Bone marrow (tissue), 2 donors: ENCODE data around the gene IFNA2.
"Not testable (repeated sequence)": the region's sequence is repeated elsewhere in the genome, so short reads cannot be mapped to it uniquely, and the experiment has no call there.

Experiments used
- DNase-seq, 2 donors: peaks; one replicate each; lab custom pipeline; 2025; lab: John Stamatoyannopoulos, UW

Gene IFNA2

DNA sequence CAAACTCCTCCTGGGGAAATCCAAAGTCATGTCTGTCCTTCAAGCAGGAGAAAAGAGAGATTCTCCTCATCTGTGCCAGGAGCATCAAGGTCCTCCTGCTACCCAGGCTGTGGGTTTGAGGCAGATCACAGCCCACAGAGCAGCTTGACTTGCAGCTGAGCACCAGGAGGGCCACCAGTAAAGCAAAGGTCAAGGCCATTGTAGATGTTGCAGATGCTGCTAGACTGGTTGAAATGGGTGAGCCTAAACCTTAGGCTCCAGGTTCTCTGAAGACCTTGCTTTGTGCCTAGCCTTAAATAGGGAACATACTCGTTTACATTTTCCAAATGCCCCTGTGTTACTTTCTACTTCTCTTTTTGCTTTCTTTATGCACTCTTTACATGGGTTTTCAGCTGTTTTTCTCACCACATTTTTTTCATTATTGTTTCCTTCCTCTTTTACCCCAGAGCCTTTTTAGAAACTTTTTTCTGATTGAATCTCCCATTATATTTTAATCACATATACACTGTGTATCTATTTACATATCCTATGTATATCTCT lies at the start of gene IFNA2:
Gene IFNA2, minus strand, starts transcription at position 268 of the 540 bp plus-strand sequence. Its CDS starts 69 bp downstream, at position 199.
- peak in 1 of 2 donors; percentile 75 for DNase-seq

DNA sequence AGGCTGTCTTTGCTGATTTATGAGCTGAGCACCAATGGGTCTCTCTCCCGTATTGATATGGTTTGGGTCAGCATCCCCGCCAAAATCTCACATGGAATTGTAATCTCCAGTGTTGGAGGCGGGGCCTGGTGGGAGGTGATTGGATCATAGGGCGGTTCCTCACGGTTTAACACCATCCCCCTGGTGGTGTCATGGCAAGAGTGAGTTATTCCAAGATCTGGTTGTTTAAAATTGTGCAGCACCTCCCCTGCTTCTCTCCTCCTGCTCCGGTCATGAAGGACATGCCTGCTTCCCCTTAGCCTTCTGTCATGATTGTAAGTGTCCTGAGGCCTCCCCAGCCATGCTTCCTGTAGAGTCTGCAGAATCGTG lies 49.8 kb upstream of the IFNA2 start:
- not testable (repeated sequence) for DNase-seq

DNA sequence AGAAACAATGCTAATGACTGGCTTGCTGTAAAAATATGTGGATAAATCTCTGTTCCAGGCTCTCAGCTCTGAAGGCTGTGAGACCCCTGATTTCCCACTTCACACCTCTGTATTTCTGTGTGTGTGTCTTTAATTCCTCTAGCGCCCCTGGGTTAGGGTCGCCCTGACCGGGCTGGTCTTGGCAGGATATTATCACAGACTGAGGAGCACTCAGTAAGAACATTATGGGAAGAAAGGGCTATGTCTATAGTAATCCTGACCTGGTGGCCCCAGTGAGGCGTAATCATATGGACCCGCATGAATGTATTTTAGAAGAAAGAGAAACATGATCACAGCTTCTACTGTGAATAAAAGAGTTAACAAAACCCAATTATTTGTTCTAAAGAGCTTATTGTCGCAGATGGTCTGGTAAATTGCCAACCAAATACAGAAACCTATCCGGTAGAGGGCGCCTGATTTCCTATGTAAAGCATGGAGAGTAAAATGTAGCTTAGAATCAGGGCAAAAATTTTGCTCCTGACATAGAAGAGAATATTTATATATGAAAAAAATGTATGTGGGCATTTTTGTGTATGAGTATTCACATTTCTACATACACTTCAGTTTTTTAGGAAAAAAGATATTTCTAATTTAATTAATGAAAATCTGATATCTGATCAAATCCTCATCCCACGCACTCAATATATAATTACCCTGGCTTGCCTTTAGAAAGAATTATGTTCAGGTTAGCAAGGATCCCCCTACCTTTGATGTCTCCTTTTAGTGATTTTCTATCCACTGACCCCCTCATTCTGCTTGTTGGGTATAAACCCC lies 49.2 kb upstream of the IFNA2 start:
- DNase-seq = no peak

DNA sequence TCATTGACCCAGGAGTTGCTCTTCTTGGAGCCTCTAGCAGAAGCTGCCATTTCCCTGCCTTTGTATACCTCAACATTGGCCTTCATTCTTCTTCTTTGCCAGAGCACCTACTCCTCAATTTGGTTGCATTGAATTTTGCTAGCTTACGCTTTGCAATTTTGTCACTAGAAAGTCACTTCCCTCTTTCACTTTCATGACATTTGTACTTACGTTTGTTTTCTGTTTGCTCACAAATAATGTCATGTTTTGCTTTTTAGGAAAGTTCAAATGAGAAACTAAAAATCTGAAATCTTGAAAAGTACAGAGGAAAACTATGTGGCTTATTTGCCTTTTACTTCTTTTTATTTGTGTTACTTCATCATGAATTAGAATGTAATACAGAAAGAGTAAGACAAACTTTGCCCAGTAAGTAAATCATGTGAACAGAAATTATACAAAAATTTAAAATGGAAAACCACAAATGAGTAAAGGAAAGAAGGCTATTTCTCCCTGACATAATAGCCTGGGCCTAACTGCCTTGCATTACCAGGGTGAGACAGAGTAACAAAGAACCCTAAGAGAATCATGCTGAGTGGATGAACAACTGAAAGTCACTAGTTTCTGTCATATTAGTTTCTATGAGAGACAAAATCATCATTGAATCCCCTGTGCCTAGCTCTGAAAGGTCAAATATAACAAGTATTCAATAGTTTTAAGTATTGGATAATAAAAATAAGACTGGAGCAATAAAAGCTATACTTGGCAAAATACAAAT lies 47.7 kb upstream of the IFNA2 start:
- DNase-seq = no peak

DNA sequence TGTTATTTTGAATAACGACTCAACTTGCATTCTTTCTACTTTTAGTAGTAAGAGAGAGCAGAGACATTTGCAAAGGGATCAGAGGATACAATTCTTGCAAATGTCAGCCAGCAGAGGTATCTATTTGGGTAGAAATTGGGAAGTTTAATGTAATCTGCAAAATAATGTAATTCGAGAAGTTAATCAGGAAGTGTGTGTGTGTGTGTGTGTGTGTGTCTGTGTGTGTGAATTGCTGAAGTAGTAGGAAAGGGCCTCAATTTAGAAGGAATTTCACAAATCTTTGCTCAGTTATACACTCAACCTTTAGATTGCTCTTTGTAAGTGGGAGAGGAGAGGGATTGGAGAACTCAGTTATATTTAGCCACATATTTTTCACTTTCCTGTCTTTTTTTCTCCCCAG lies 44.0 kb upstream of the IFNA2 start:
- DNase-seq = no peak

DNA sequence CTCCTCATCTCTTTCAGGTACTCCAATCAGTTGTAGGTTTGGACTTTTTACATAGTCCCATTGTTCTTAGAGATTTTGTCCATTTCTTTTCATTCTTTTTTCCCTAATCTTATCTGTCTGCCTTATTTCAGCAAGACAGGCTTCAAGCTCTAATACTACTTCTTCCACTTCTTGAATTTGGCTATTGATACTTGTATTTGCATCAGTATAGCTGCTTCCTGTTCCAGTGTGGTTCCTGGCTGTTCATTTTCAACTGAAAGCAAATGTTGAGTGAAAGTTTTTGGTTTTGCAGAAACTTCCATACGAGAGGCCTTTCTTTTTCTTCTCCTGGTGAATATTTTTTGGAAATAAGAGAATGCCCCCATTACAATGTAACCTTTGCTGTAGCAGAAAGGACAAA lies 43.0 kb upstream of the IFNA2 start:
- DNase-seq = no peak

DNA sequence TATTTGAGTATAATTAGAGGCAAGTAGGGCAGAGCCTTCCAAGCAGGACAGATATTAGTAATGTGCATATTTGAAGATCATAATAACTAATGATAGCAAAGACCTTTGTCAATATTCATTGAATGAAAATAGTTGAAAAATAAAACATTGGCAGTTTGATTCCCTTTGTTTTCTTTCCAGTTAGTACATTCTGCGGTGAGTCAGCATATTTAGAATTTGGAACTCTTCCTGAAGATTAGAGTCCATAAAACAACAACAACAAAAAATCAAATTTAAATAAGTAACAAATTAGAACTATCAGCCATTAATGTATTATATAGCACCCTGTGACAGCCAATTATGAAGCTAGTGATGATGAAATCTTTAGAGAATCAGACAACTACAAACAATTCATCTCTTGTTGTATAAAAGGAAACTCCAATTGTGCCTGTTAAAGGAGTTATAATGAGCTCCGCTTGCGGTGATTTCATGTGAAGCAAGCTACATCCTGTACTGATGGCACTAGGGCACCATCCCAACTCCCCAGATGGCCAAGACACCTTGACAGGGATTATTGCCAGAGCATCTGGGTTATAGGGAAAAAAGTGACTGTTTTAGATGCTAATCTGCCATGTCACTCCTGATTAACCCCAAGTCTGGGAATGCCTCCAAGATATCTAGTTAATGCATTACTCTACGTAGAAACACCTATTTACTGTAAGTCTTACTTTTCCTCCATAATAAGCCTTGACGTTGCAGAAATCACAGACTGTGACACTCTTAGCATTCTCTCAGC lies 30.5 kb upstream of the IFNA2 start:
- no peak for DNase-seq

DNA sequence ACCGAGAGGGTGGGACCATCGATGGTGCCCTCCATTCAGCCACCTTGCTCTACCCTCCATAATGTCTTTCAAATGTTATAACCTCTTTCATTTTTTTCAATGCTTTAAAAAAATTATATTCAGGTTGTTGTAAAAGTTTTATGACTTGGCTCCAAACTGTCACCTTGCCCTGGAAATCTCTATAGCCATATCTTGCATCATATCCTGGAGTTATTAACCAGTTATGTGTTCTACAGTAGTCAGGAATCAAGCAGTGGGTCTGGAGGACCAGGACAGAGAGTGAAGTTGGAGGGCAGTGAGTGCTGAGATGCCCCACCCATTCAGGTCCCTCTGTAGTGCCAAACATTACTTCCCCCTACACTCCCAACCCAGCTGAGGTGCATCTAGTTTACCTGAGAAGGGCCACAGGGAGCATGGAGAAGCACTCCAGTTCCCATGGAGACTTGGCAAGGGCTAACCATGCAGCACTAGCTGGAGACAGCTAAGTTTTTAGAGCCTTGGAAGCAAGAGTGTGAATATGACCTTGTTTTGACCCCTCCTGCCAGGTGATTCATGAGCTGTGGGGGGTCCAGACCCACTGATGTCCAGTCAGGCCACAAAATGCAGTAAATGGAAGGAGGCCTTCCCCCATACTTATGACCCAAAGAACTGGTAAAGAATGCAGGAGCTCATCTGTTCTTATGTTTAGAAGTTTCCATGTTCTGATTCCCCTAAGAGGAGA lies 29.2 kb upstream of the IFNA2 start:
- no peak for DNase-seq

DNA sequence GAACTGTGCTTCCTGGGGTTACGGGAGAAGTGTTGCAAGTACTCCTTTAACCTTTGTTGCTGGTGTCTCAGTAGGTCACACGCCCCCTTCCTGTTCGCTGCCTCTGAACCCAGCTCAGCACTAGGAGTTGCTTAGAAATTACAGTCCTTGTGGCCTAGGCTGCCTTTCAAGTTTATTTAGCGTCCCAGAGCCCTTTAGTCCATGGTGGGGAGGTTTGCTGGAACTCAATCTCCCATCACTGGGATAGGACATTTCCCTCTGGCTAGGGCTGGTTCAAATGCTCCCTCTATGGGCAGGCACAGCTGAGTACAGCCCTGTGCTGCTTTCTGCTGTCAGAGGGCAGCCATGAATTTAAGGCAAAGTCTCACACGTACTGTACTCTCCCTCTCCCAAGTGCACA lies 28.4 kb upstream of the IFNA2 start:
- DNase-seq = no peak

DNA sequence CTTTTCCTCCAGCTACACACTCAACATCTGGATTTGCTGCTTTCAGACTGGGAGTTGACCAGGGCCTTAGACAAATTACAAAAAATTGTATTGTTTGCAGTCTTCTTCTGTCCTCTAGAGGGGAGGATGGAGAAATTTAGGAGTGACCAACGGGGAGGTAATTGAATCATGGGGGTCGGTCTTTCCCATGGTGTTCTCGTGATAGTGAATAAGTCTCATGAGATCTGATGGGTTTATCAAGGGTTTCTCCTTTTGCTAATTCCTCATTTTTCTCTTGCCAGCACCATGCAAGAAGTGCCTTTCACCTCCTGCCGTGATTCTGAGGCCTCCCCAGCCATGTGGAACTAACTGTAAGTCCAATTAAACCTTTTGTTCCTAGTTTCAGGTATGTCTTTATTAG lies 28.0 kb upstream of the IFNA2 start:
- DNase-seq = no peak

DNA sequence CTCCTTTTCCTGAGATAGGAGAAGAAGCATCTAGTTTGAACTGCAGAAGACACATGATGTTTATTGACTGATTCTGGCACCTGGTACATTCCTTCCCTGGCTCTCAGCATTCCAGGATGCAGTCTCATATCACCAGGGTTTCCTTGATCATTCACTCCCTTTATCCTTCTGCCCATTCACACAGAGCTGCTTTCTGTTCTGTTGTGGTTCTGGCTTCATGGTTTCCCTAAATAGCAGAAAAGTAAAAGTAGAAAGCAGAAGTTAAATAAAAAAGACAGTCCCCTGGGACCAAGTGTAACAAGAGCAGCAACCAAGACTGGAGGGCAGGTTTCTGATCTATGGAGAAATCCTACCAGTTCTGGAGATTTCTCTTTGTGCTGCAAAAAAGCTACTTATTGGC lies 26.9 kb upstream of the IFNA2 start:
- DNase-seq = peak in 1 of 2 donors; percentile 27

DNA sequence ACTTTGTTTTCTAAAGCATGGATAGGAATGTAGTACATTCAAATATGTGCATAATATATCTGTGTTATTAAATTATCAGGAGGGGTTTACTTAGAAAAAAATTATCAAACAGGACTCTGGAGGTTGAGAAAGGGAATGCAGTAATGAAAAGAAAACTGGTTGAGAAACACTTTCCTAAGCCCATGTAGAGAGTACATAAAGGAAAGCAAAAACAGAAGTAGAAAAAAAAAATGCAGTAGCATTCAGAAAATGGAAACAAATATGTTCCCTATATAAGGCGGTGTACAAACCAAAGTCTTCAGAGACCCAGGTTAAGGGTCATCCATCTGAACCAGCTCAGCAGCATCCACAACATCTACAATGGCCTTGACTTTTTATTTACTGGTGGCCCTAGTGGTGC lies 23.6 kb upstream of the IFNA2 start, which contains the start of gene IFNA8:
Gene IFNA8, plus strand, starts transcription at position 301 of the 400 bp plus-strand sequence. Its CDS starts 60 bp downstream, at position 361.
- DNase-seq = no peak

DNA sequence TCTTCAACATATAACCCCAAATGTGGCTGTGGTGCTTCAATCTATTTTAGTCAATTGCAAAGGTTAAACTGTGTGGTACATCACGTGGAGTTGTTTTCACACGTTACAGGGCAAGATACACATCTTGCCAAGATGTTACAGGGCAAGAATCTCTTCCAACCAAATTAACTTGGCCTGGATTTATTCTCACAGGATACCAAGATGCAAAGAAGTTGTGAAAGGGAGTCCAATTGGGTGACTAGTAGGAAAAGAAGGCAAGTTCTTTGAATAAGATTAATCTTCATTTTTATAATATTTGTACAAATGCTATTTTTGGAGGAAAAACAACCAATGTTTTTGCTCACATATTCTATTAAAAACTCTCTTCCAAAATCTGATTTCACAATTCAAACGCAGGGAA lies 18.9 kb upstream of the IFNA2 start:
- DNase-seq = no peak

DNA sequence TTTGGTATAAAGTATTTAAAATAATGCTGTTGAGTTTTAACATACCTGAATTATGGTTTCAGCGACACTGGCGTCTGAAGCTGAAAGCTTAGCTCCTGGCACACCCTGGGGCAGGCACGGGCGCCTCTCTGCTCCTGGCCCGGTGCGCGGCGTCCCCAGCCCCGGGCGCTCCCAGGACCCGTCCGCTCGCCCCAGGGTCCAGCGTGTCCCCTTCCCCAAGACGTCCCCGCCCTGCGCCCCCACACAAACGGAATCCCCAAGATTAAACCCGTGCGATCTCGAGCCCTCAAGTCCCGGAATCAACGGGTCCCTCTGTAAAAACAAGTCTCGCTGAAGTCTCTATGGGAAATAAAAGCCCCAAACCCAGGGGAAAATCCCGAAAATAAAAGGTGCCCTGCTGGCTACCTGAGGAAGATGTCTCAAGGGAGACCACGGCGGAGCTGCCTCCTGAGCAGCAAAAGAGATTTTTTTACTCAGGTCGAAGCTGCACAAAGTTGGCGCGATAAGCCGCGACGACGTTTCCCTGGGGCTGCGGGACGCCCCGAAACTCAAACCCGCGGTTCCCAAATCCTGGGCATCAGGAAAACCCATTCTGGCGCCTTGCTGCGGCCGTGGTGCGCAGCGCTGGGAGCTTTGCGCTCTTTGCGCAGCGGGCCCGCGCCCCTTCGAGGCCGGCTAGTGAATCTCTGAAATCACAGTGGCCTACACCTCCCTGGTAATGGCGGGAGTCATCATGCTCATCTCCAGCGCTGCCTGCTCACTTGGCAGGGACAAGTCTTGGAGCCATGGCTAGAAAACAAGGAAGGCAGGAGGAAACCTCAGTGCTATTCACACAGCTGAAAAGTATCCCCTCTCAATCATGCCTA lies 17.4 kb upstream of the IFNA2 start:
- no peak for DNase-seq

DNA sequence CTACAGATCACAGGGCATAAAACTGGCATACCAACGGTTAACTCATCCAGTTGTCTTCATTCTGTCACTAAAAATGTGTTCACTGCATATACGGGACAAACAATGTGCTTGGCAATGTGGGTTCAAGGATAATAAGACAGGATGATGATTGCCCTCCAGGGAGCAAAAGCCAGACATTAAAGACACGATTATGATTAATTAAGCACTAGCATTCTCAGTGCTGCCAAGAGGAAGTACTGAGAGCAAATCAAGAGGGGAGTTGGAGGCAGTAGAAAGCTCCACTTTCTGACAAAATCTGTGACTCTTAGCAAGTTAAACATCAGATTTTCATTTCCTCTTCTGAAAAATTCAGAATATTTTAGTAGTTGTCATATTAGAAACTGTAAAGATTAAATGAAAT lies 14.8 kb upstream of the IFNA2 start:
- DNase-seq = peak in 1 of 2 donors; percentile 39

DNA sequence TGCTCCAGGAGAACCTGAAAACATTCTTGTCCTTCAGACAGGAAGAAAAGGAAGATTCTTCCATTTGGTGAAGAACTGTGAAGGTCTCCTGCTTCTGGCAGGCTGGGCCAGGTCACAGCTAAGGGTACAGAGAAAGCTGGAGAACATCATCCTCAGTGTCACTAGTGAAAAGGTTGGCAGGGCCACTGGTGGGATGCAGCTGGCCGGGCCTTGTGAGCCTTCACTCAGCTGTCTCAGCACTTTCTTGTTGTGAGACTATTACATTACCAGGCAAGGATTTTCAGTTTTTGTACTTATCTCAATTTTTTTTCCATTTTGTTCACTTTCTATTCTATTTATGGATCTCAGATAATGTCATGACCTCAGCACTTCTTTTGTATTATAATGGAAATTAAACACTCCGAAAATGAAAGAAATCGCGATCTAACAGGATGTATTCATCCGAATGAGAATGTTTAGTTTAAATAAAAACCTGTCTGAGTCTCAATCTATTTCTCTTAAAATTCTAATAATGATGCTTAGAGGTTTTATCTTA lies 13.8 kb upstream of the IFNA2 start:
- DNase-seq = no peak

DNA sequence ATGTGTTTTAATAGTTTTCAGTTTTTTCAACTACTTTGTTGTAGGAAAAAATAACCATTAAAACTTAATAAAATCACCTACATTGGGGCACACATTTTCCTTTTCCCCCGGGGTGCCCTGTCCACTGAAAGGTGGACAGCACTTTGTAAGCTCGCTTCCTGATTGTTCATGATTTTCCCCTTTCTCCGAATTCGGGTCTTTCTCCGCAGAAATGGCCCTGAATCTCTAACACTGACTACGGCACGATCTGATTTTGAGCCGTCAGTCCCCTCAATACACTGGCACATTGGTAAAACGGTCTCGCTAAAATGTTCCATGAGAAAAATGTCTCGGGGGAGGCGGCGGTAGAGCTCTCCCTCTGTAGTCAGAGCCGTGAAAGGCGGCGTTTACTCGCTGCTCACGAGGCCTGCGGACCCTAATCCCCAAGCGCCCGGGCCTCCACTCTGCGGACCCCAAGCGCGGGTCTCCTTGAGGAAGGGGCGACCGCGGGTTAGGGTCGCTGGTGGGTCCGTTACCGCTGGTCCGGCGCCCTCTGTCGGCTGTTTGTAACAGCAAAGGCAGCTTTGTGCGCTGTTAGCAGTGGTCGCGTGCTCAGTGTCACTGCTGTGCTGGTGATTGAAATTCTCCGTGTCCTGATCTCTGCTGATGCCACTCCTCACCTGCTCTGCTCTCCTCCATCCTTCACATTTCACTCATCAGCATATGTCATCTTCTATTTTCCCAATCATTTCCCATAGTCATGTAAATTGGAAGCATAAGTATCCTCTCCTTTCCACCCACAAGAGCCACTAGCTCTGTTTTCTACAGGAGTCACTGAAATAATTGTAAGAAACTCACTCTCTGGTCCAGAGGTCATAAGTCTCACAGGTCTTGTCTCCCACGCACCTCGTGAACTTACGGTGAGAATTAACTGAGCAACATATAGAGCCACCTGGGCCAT lies 10.8 kb upstream of the IFNA2 start:
- peak; percentile 15 to 34 for DNase-seq

DNA sequence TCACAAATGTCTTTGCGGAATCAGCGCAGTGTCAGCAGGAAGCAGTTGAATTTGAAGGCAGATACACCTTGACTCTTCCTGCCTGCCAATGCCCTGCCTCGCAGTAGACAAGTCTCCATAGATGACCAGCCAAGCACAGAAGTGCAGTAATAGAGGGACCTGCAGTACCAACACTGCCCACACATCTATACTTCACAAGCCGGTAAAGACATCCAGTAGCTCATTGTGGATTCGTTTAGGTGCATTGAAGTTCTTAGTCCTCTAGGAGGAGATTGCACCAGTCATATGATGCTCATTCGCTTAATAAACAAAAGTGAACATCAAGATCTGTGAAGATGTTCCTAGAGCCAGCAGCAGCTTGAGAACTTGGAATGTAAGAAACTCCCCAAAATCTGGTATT lies 7.1 kb upstream of the IFNA2 start:
- peak in 1 of 2 donors; percentile 17 for DNase-seq

DNA sequence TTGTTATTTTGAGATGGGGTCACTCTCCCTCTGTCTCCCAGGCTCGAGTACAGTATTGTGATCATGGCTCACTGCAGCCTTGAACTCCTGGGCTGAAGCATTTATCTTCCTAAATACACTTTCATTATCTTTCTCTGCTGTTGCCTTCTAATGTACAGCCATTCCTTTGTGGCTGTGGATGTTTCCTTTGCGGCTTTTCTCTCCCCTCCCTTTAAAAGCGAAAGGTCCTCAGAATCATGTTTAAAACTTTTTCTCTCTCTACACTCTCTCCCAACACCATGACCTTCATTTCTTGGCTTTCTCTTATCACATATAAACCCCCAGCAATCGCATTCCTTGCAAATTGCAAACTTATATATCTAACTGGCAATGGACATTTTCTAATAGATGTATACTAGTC lies 1.6 kb downstream of the IFNA2 start:
- no peak for DNase-seq
